Measurements from ENCODE around the gene ADAM11. TPM values are rescaled to one million over a fixed set of nuclear protein-coding genes. Genes with fewer than 3 reads are reported as not detected.

Gene ADAM11
- total and polyA plus RNA-seq, 2 of the 8 experiments (the other 6 are each of a cell fraction or from before 2014, with no cell fraction given) = 2.3 to 2.9 TPM

GRCh38 chr17:44831371-44831770 is 72.6 kb downstream of the ADAM11 start:
- no peak overlapping the region for H4K5ac ChIP-seq (ENCODE audit: insufficient read length, low read depth, low read length)
- peaks cover 0 to 7% (median 5%) of the 10 kb centered on the region in 4 experiments; a peak in 4 of 7 replicates for H3K4me1 ChIP-seq (replicated peaks in 1 of 4; ENCODE audit: control insufficient read depth in 3 of 4, insufficient read depth in 4 of 4, low read length in 3 of 4)
- FAIRE-seq (no peak), DNase-seq (ENCODE audit: low read depth in 1 of 2, low spot score in 2 of 2) (no peak)
- peak overlapping the region; percentile 3 for H2BK120ac ChIP-seq (replicated peaks; ENCODE audit: low read depth, low read length)
- no peak overlapping the region; the same call in 1 of the 2 replicates for H2BK15ac ChIP-seq (ENCODE audit: low read length)
- ChIA-PET CTCF (ENCODE audit: partially characterized antibody) (interaction anchor here (0.6 to 5.2 kb wide), 14 partner anchors 8 to 1223 kb away, joined by 3 to 44 read pairs (median 7); no protein-coding TSS in a partner anchor), POLR2A (ENCODE audit: partially characterized antibody) (interaction anchor here (0.9 to 5.5 kb wide), 14 partner anchors 9 to 67 kb away, joined by 3 to 58 read pairs (median 5); partner anchors contain the start of gene HIGD1B)
- H3K23ac ChIP-seq (ENCODE audit: insufficient read length) = no peak overlapping the region
- WGBS, 2 experiments (ENCODE audit: extremely low coverage in 1 of 2, insufficient coverage in 1 of 2, insufficient read length in 1 of 2, insufficient replicate concordance in 2 of 2, low coverage in 1 of 2, low lambda C conversion rate in 2 of 2, missing lambda C conversion rate in 1 of 2) = 49% methylated on average over 12 of the region's 12 CpGs; no CpG with 5 or more reads in 1 of the 2 experiments
- no peak overlapping the region for H2AFZ ChIP-seq (ENCODE audit: low read length)
- peak overlapping the region in 3 of 4 experiments; percentile 79 to 97 (median 94); a peak in 4 of 8 replicates for H3K4me3 ChIP-seq (ENCODE audit: extremely low read depth in 1 of 4, insufficient read depth in 2 of 4, low read depth in 3 of 4, low read length in 4 of 4)
- H2AK5ac ChIP-seq (ENCODE audit: low read depth, low read length) = no peak overlapping the region; the same call in 1 of the 2 replicates
- H3K79me1 ChIP-seq (ENCODE audit: low read depth, low read length) = no peaks in the 10 kb centered on the region
- peaks cover 5 to 33% of the 10 kb centered on the region in 2 experiments for H3K79me2 ChIP-seq (ENCODE audit: control insufficient read depth in 1 of 2, insufficient read depth in 2 of 2, low read length in 2 of 2)
- no peak overlapping the region for H3K9ac ChIP-seq (replicated peaks in 1 of 4; ENCODE audit: extremely low read depth in 1 of 4, low read depth in 3 of 4, low read length in 3 of 4)
- H2BK12ac ChIP-seq (ENCODE audit: low read depth, low read length) = peak overlapping the region; percentile 82; the same call in 1 of the 2 replicates
- H2BK5ac ChIP-seq (ENCODE audit: low read depth, low read length) = peak overlapping the region; percentile 82; the same call in 1 of the 2 replicates
- peaks cover 4% of the 10 kb centered on the region; the same call in 1 of the 2 replicates for H3K23me2 ChIP-seq (ENCODE audit: low read depth, low read length)
- no peak overlapping the region for H3K56ac ChIP-seq (replicated peaks; ENCODE audit: insufficient read length, low read depth, low read length)
- peak overlapping the region; percentile 22 for H4K91ac ChIP-seq (replicated peaks; ENCODE audit: insufficient read length, low read length)
- H3K4me2 ChIP-seq (ENCODE audit: insufficient read depth in 1 of 2, low read depth in 2 of 2, low read length in 2 of 2) = peak overlapping the region; percentile 51 to 70
- H3K27me3 ChIP-seq (replicated peaks in 1 of 4; ENCODE audit: control insufficient read depth in 3 of 4, extremely low read depth in 1 of 4, insufficient read depth in 3 of 4, low read length in 3 of 4) = no peaks in the 10 kb centered on the region
- no peak overlapping the region for H3K14ac ChIP-seq (ENCODE audit: insufficient read length)
- H3K4ac ChIP-seq (replicated peaks; ENCODE audit: insufficient read length, low read depth, low read length) = no peak overlapping the region
- no peak overlapping the region for H4K8ac ChIP-seq (ENCODE audit: extremely low read depth, insufficient read depth, low read length)
- peak overlapping the region; percentile 20; the same call in 1 of the 2 replicates for H3K27ac ChIP-seq (ENCODE audit: low read depth, low read length)
- peaks cover 4 to 5% of the 10 kb centered on the region in 2 experiments for H4K20me1 ChIP-seq (replicated peaks in 1 of 2; ENCODE audit: control insufficient read depth in 1 of 2, insufficient read depth in 2 of 2, low read length in 2 of 2)
- H3K36me3 ChIP-seq (ENCODE audit: control insufficient read depth in 2 of 4, insufficient read depth in 4 of 4, low read length in 3 of 4) = no peaks in the 10 kb centered on the region
- H3K18ac ChIP-seq (ENCODE audit: extremely low read depth, low read length) = peak overlapping the region; percentile 64; the same call in 1 of the 2 replicates
- H2BK20ac ChIP-seq (ENCODE audit: low read length) = 0 out of 2 replicates have a peak overlapping the region, but pooled peaks have one; percentile 29
- TF ChIP-seq KDM1A (IDR thresholded peaks at IDR 0.05; ENCODE audit: borderline replicate concordance, low read length) = no peak
- TF ChIP-seq GTF2F1 (IDR thresholded peaks at IDR 0.05; ENCODE audit: borderline replicate concordance, low read depth, low read length) = no peak
- TF ChIP-seq RNF2 (IDR thresholded peaks at IDR 0.05; ENCODE audit: borderline replicate concordance, low read depth, low read length, missing control alignments, poor library complexity, severe bottlenecking) = no peak
- TF ChIP-seq JUND (IDR thresholded peaks at IDR 0.05; ENCODE audit: low read length) = no peak
- TF ChIP-seq FOSL1 (IDR thresholded peaks at IDR 0.05; ENCODE audit: insufficient read depth, low read depth, low read length) = no peak
- no peak for TF ChIP-seq USF2 (IDR thresholded peaks at IDR 0.05; ENCODE audit: low read length)
- TF ChIP-seq TAF7 (optimal IDR thresholded peaks at IDR 0.05; ENCODE audit: borderline replicate concordance, low read depth, low read length) = no peak
- TF ChIP-seq EGR1 (IDR thresholded peaks at IDR 0.05; ENCODE audit: borderline replicate concordance, low read depth, low read length) = no peak
- no peak for TF ChIP-seq SP4 (IDR thresholded peaks at IDR 0.05; ENCODE audit: low read length)
- H3K9me3 ChIP-seq (ENCODE audit: insufficient read depth in 2 of 2, low read depth in 1 of 2, low read length in 1 of 2) = no peaks in the 10 kb centered on the region

Data from H1 (cell line).